Tibial artery (tissue), 4 donors: ENCODE data around the gene SPX.
A peak's percentile ranks its signal among the peaks of the same experiment; 100 is the strongest.

Experiments used
- DNase-seq, 2 donors: peaks; one replicate each; pipeline ENCODE4 v3.0.0-alpha.2; 2019
- H3K27ac ChIP-seq, 2 donors: fragments of 200-600 bp; sonication (generic) in 1 of 2; 1 replicate in 1 of 2; 2 replicates in 1 of 2; pipeline ENCODE4 v1.5.1; 2018 to 2019; ENCODE audit warnings: mild to moderate bottlenecking in 1 of 2
- H3K27me3 ChIP-seq, 2 donors: fragments of 200-600 bp; sonication (generic) in 1 of 2; one replicate each; pipeline versions ENCODE4 v1.5.1 to v1.6.0; 2016 to 2019
- H3K36me3 ChIP-seq, 3 donors: fragments of 200-600 bp; sonication (generic) in 2 of 3; one replicate each; pipeline ENCODE4 v1.5.1; 2016 to 2019; ENCODE audit warnings: mild to moderate bottlenecking in 2 of 3
- H3K4me1 ChIP-seq, 4 donors: fragments of 200-600 bp; sonication (generic) in 2 of 4; 1 replicate in 3 of 4; 2 replicates in 1 of 4; pipeline ENCODE4 v1.5.1; 2016 to 2019
- H3K4me3 ChIP-seq, 2 donors: fragments of 200-600 bp; sonication (generic) in 1 of 2; 1 replicate in 1 of 2; 2 replicates in 1 of 2; pipeline ENCODE4 v1.5.1; 2018 to 2019; ENCODE audit warnings: mild to moderate bottlenecking in 2 of 2
- H3K9me3 ChIP-seq, 3 donors: fragments of 200-600 bp; sonication (generic) in 1 of 3; one replicate each; pipeline ENCODE4 v1.5.1; 2016 to 2019
- CTCF ChIP-seq, 2 experiments: fragments of 200-600 bp in 1 of 2; fragments of 450-650 bp in 1 of 2; IDR thresholded peaks; one replicate each; pipeline ENCODE4 v1.5.1; 2017 to 2019; ENCODE audit warnings: antibody characterized with exemption in 2 of 2, mild to moderate bottlenecking in 1 of 2, moderate library complexity in 1 of 2
- intact Hi-C: fragments of 100-400 bp; cut with DNase I; formaldehyde crosslinking; loops from one replicate; pipeline ENCODE4 v1.15.0; 2023; ENCODE audit warnings: low total_unique reads

The SPX gene

DNA sequence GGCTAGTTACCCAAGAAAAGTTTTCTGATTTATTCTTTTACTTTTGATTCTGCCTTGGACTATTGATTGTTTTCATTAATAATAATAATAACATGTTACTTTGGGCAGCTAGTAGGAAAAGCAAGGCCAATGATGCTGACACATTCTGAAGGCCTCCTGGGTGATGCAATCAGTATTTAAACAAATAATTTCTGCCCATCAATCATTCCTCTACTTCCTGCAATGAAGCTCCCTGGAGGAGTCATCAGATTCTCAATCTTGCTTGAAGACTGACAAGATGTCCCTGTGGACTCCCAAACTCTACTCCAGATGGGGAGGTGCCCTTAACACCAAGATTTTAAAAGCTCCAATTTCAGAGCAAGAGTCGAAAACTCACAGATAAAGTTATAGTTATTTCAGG is at the start of gene SPX:
SPX (plus strand) TSS at position 244 of the 400 bp plus-strand sequence. CDS start 177 bp downstream, outside the sequence.
- Histone ChIP-seq H3K36me3 (no peaks in the 10 kb centered on the region), H3K27ac (no peak within 1 kb of the TSS), H3K9me3 (no peaks in the 10 kb centered on the region), H3K27me3 (peaks cover 0 to 4% of the 10 kb centered on the region in 2 donors), H3K4me3 (peak within 1 kb of the TSS; percentile 54 to 74), H3K4me1 (peaks cover 0 to 26% (median 9%) of the 10 kb centered on the region in 4 donors)
- intact Hi-C loops = no loop called here
- DNase-seq = no peak
- no peak for TF ChIP-seq CTCF (IDR thresholded peaks at IDR 0.05)

- TF ChIP-seq CTCF (IDR thresholded peaks at IDR 0.05) = no peak
- H3K4me3 ChIP-seq = no peak overlapping the region
- no peaks in the 10 kb centered on the region for H3K27me3 ChIP-seq
- H3K36me3 ChIP-seq = peaks cover 65 to 90% (median 81%) of the 10 kb centered on the region in 3 donors
- H3K9me3 ChIP-seq = no peaks in the 10 kb centered on the region
- H3K4me1 ChIP-seq = no peaks in the 10 kb centered on the region
- intact Hi-C loops = no loop called here
- DNase-seq = no peak
- H3K27ac ChIP-seq = no peak overlapping the region
Measured at GRCh38 chr12:21476949-21477348, 49.1 kb upstream of the SPX start.

- Histone ChIP-seq H3K4me1 (no peaks in the 10 kb centered on the region), H3K36me3 (peaks cover 62 to 88% (median 79%) of the 10 kb centered on the region in 3 donors), H3K27ac (no peak overlapping the region), H3K4me3 (no peak overlapping the region), H3K27me3 (no peaks in the 10 kb centered on the region), H3K9me3 (no peaks in the 10 kb centered on the region)
- TF ChIP-seq CTCF (IDR thresholded peaks at IDR 0.05) = no peak
- intact Hi-C loops = no loop called here
- no peak for DNase-seq
Measured at GRCh38 chr12:21478756-21479455, 47.2 kb upstream of the SPX start.

GRCh38 chr12:21483531-21483930 is 42.6 kb upstream of the SPX start:
- H3K9me3 ChIP-seq = no peaks in the 10 kb centered on the region
- H3K27me3 ChIP-seq = no peaks in the 10 kb centered on the region
- intact Hi-C loops = no loop called here
- H3K4me3 ChIP-seq = no peak overlapping the region
- TF ChIP-seq CTCF (IDR thresholded peaks at IDR 0.05) = no peak
- H3K27ac ChIP-seq = no peak overlapping the region
- peaks cover 37 to 60% (median 51%) of the 10 kb centered on the region in 3 donors for H3K36me3 ChIP-seq
- no peaks in the 10 kb centered on the region for H3K4me1 ChIP-seq
- no peak for DNase-seq

DNA sequence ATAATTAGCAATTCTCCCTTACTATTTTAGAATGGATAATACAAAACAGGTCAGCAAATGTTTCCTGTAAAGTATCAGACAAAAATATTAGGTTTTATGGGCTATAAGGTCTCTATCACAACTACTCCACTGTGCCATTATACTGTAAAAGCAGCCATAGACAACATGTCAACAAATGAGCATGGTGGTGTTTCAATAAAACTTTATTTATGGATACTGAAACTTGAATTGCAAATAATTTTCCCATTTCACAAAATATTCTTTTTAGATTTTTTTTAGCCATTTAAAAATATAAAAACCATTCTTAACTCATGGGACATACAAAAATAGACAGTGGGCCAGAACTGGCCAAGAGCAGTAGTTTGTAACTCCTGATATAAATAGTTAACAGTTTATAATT is 40.1 kb upstream of the SPX start:
- peaks cover 44 to 59% (median 49%) of the 10 kb centered on the region in 3 donors for H3K36me3 ChIP-seq
- intact Hi-C loops = no loop called here
- TF ChIP-seq CTCF (IDR thresholded peaks at IDR 0.05) = no peak
- no peaks in the 10 kb centered on the region for H3K27me3 ChIP-seq
- no peak overlapping the region for H3K4me3 ChIP-seq
- H3K4me1 ChIP-seq = no peaks in the 10 kb centered on the region
- DNase-seq = no peak
- H3K27ac ChIP-seq = no peak overlapping the region
- H3K9me3 ChIP-seq = no peaks in the 10 kb centered on the region
